ENCODE data around the gene GCFC2. TPM values are rescaled to one million over a fixed set of nuclear protein-coding genes. Genes with fewer than 3 reads are reported as not detected.

Gene GCFC2
- total RNA-seq, 1 experiment from 2014 or later = 20.1 TPM

DNA sequence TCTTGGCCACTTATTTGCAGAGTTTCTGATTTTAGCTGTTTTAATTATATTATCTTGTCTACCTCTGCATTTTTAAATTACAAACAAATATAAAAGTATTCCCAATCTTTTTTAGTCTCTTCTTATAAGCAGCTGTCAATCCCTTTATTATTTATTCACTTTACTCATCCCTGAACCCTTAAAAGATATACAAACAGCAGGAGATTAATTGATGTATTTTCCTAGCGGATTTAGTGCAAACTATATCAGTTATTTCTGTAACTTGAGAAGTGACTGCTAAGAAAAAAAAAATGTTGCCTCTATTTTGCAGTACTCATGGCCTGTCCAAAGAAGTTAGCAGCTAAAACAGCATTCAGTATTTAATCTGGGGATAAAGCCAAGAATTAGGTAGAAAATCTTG lies 42.1 kb upstream of the GCFC2 start:
- Histone ChIP-seq H3K9me3 (ENCODE audit: control insufficient read depth in 1 of 2, insufficient read depth in 1 of 2, low read depth in 1 of 2, low read length in 2 of 2) (no peaks in the 10 kb centered on the region), H3K36me3 (ENCODE audit: control insufficient read depth in 1 of 2, insufficient read depth in 2 of 2, low read length in 2 of 2) (no peaks in the 10 kb centered on the region), H3K4me1 (ENCODE audit: control insufficient read depth in 1 of 2, insufficient read depth in 2 of 2, low read length in 2 of 2) (no peaks in the 10 kb centered on the region), H3K4me2 (ENCODE audit: low read length) (no peak overlapping the region), H2AFZ (ENCODE audit: low read depth, low read length, poor library complexity, severe bottlenecking) (no peak overlapping the region), H3K27me3 (ENCODE audit: insufficient read depth, low read length) (no peaks in the 10 kb centered on the region), H4K20me1 (ENCODE audit: insufficient read depth) (no peaks in the 10 kb centered on the region), H3K27ac (ENCODE audit: low read depth, low read length) (no peak overlapping the region), H3K4me3 (replicated peaks in 1 of 2; ENCODE audit: low read depth in 1 of 2, low read length in 2 of 2) (no peak overlapping the region), H3K9ac (ENCODE audit: low read length) (no peak overlapping the region), H3K9me2 (ENCODE audit: insufficient read depth) (no peaks in the 10 kb centered on the region), H3K79me2 (ENCODE audit: insufficient read depth, low read length) (no peaks in the 10 kb centered on the region)
- DNase-seq (ENCODE audit: low read depth, low spot score) = no peak
- no peak for TF ChIP-seq EGR1 (IDR thresholded peaks at IDR 0.05; ENCODE audit: low read depth)
- TF ChIP-seq POLR2AphosphoS5 (IDR thresholded peaks at IDR 0.05; ENCODE audit: low read depth, low read length) = no peak
- no peak for TF ChIP-seq SRF (IDR thresholded peaks at IDR 0.05; ENCODE audit: low read depth)
- no peak for TF ChIP-seq JUND (IDR thresholded peaks at IDR 0.05)
- TF ChIP-seq FOSL1 (IDR thresholded peaks at IDR 0.05; ENCODE audit: low read depth) = no peak
- TF ChIP-seq, protein P1, sequence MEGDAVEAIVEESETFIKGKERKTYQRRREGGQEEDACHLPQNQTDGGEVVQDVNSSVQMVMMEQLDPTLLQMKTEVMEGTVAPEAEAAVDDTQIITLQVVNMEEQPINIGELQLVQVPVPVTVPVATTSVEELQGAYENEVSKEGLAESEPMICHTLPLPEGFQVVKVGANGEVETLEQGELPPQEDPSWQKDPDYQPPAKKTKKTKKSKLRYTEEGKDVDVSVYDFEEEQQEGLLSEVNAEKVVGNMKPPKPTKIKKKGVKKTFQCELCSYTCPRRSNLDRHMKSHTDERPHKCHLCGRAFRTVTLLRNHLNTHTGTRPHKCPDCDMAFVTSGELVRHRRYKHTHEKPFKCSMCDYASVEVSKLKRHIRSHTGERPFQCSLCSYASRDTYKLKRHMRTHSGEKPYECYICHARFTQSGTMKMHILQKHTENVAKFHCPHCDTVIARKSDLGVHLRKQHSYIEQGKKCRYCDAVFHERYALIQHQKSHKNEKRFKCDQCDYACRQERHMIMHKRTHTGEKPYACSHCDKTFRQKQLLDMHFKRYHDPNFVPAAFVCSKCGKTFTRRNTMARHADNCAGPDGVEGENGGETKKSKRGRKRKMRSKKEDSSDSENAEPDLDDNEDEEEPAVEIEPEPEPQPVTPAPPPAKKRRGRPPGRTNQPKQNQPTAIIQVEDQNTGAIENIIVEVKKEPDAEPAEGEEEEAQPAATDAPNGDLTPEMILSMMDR (IDR thresholded peaks at IDR 0.05 in 2 of 3, conservative IDR thresholded peaks at IDR 0.05 in 1 of 3; ENCODE audit: borderline replicate concordance in 1 of 3, insufficient read depth in 1 of 3, low read depth in 2 of 3, low read length in 2 of 3) = no peak
- no peak for TF ChIP-seq CBX3 (IDR thresholded peaks at IDR 0.05; ENCODE audit: low read depth)
- TF ChIP-seq ZNF274 (IDR thresholded peaks at IDR 0.05; ENCODE audit: low read depth, low read length) = no peak
- TF ChIP-seq EZH2phosphoT487 (IDR thresholded peaks at IDR 0.05; ENCODE audit: borderline replicate concordance) = no peak
- TF ChIP-seq, protein P2, sequence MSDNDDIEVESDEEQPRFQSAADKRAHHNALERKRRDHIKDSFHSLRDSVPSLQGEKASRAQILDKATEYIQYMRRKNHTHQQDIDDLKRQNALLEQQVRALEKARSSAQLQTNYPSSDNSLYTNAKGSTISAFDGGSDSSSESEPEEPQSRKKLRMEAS (IDR thresholded peaks at IDR 0.05) = no peak
- no peak for TF ChIP-seq POLR2A (IDR thresholded peaks at IDR 0.05; ENCODE audit: borderline replicate concordance, extremely low read depth, insufficient read depth, insufficient read length)
- no peak for TF ChIP-seq YY1 (IDR thresholded peaks at IDR 0.05; ENCODE audit: extremely low read depth, insufficient replicate concordance, low read depth, low read length)
- TF ChIP-seq, protein P3, sequence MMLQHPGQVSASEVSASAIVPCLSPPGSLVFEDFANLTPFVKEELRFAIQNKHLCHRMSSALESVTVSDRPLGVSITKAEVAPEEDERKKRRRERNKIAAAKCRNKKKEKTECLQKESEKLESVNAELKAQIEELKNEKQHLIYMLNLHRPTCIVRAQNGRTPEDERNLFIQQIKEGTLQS (IDR thresholded peaks at IDR 0.05) = no peak
- TF ChIP-seq, protein P4, sequence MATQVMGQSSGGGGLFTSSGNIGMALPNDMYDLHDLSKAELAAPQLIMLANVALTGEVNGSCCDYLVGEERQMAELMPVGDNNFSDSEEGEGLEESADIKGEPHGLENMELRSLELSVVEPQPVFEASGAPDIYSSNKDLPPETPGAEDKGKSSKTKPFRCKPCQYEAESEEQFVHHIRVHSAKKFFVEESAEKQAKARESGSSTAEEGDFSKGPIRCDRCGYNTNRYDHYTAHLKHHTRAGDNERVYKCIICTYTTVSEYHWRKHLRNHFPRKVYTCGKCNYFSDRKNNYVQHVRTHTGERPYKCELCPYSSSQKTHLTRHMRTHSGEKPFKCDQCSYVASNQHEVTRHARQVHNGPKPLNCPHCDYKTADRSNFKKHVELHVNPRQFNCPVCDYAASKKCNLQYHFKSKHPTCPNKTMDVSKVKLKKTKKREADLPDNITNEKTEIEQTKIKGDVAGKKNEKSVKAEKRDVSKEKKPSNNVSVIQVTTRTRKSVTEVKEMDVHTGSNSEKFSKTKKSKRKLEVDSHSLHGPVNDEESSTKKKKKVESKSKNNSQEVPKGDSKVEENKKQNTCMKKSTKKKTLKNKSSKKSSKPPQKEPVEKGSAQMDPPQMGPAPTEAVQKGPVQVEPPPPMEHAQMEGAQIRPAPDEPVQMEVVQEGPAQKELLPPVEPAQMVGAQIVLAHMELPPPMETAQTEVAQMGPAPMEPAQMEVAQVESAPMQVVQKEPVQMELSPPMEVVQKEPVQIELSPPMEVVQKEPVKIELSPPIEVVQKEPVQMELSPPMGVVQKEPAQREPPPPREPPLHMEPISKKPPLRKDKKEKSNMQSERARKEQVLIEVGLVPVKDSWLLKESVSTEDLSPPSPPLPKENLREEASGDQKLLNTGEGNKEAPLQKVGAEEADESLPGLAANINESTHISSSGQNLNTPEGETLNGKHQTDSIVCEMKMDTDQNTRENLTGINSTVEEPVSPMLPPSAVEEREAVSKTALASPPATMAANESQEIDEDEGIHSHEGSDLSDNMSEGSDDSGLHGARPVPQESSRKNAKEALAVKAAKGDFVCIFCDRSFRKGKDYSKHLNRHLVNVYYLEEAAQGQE (IDR thresholded peaks at IDR 0.05; ENCODE audit: low read depth) = no peak
- no peak for TF ChIP-seq SIN3A (IDR thresholded peaks at IDR 0.05; ENCODE audit: low read depth)
- POLR2A ChIA-PET = no interaction called here
- CTCF ChIA-PET = no interaction called here
- RAD21 ChIA-PET (ENCODE audit: low non-redundant PET in 1 of 2, low total read pairs in 2 of 2, uncharacterized antibody in 2 of 2, unreplicated experiment in 2 of 2) = no interaction called here
- BruUV-seq (replicated peaks) = no TSS peak
- ATAC-seq = no peak
- intact Hi-C loops (cut with micrococcal nuclease) = no loop called here

Data from HCT116 (cell line).